ENCODE data around the gene SDK1. TPM values are rescaled to one million over a fixed set of nuclear protein-coding genes. Genes with fewer than 3 reads are reported as not detected.
A peak's percentile ranks its signal among the peaks of the same experiment; 100 is the strongest.

SDK1 gene
- total and polyA plus RNA-seq, 2 of the 8 experiments (the other 6 are each of a cell fraction or from before 2014, with no cell fraction given), result 3.3 to 7.2 TPM

DNA sequence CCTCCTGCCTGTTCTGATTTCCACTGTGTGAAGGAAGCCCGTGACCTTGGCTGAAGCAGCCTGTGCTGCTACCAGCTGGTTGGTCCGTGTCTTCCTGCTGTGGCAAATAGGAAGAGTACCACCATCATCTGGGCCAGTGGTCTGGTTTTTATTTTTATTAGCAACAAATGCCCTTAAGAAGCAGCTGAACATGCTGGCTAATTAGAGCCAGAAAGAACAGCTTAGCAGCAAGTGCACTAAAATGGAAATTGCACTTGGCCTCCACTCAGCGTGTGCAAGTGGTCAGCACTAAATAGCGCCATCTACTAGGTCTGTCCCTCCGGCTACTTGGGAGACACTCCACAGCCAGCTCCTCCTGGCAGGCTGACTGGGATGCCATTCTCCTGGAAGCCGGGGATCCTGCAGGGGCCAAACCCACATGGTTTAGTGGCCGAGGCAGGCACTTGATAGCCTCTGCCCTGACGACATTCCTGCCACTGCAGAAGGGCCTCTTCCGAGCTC lies 690.7 kb downstream of the SDK1 start:
- FAIRE-seq (no peak), DNase-seq (ENCODE audit: low read depth in 1 of 2, low spot score in 2 of 2) (no peak)
- 84% methylated on average over 9 of the region's 9 CpGs; no CpG with 5 or more reads in 1 of the 2 experiments for WGBS, 2 experiments (ENCODE audit: extremely low coverage in 1 of 2, insufficient coverage in 1 of 2, insufficient read length in 1 of 2, insufficient replicate concordance in 2 of 2, low coverage in 1 of 2, low lambda C conversion rate in 2 of 2, missing lambda C conversion rate in 1 of 2)

More for the DNA sequence above, 690.7 kb downstream of the SDK1 start:
- Histone ChIP-seq H3K4ac (replicated peaks; ENCODE audit: insufficient read length, low read depth, low read length) (no peak overlapping the region), H4K20me1 (replicated peaks in 1 of 2; ENCODE audit: control insufficient read depth in 1 of 2, insufficient read depth in 2 of 2, low read length in 2 of 2) (no peaks in the 10 kb centered on the region), H4K8ac (ENCODE audit: extremely low read depth, insufficient read depth, low read length) (no peak overlapping the region), H3K4me2 (ENCODE audit: insufficient read depth in 1 of 2, low read depth in 2 of 2, low read length in 2 of 2) (no peak overlapping the region), H3K23ac (ENCODE audit: insufficient read length) (no peak overlapping the region), H3K9ac (replicated peaks in 1 of 4; ENCODE audit: extremely low read depth in 1 of 4, low read depth in 3 of 4, low read length in 3 of 4) (no peak overlapping the region), H2BK20ac (ENCODE audit: low read length) (0 out of 2 replicates have a peak overlapping the region, but pooled peaks have one; percentile 56), H3K36me3 (ENCODE audit: control insufficient read depth in 2 of 4, insufficient read depth in 4 of 4, low read length in 3 of 4) (no peaks in the 10 kb centered on the region), H2BK120ac (replicated peaks; ENCODE audit: low read depth, low read length) (no peak overlapping the region), H3K56ac (replicated peaks; ENCODE audit: insufficient read length, low read depth, low read length) (no peak overlapping the region), H2AFZ (ENCODE audit: low read length) (no peak overlapping the region), H3K9me3 (ENCODE audit: insufficient read depth in 2 of 2, low read depth in 1 of 2, low read length in 1 of 2) (no peaks in the 10 kb centered on the region), H3K23me2 (ENCODE audit: low read depth, low read length) (no peaks in the 10 kb centered on the region), H2BK5ac (ENCODE audit: low read depth, low read length) (no peak overlapping the region), H3K18ac (ENCODE audit: extremely low read depth, low read length) (no peak overlapping the region), H4K5ac (ENCODE audit: insufficient read length, low read depth, low read length) (no peak overlapping the region), H2BK15ac (ENCODE audit: low read length) (no peak overlapping the region), H3K27me3 (replicated peaks in 1 of 4; ENCODE audit: control insufficient read depth in 3 of 4, extremely low read depth in 1 of 4, insufficient read depth in 3 of 4, low read length in 3 of 4) (no peaks in the 10 kb centered on the region), H3K4me3 (ENCODE audit: extremely low read depth in 1 of 4, insufficient read depth in 2 of 4, low read depth in 3 of 4, low read length in 4 of 4) (no peak overlapping the region), H4K91ac (replicated peaks; ENCODE audit: insufficient read length, low read length) (no peak overlapping the region), H2AK5ac (ENCODE audit: low read depth, low read length) (no peak overlapping the region), H3K4me1 (replicated peaks in 1 of 4; ENCODE audit: control insufficient read depth in 3 of 4, insufficient read depth in 4 of 4, low read length in 3 of 4) (peaks cover 0 to 3% (median 1%) of the 10 kb centered on the region in 4 experiments; a peak in 1 of 7 replicates), H3K79me1 (ENCODE audit: low read depth, low read length) (no peaks in the 10 kb centered on the region), H2BK12ac (ENCODE audit: low read depth, low read length) (no peak overlapping the region), H3K14ac (ENCODE audit: insufficient read length) (no peak overlapping the region), H3K79me2 (ENCODE audit: control insufficient read depth in 1 of 2, insufficient read depth in 2 of 2, low read length in 2 of 2) (no peaks in the 10 kb centered on the region), H3K27ac (ENCODE audit: low read depth, low read length) (no peak overlapping the region)
- CTCF ChIA-PET (ENCODE audit: partially characterized antibody), result interaction anchor here (0.7 to 2.7 kb wide), 8 partner anchors 10 to 294 kb away, joined by 3 to 16 read pairs (median 4); no protein-coding TSS in a partner anchor
- POLR2A ChIA-PET (ENCODE audit: partially characterized antibody), result no interaction called here
- TF ChIP-seq EGR1 (IDR thresholded peaks at IDR 0.05; ENCODE audit: borderline replicate concordance, low read depth, low read length), result no peak
- TF ChIP-seq, protein P1, sequence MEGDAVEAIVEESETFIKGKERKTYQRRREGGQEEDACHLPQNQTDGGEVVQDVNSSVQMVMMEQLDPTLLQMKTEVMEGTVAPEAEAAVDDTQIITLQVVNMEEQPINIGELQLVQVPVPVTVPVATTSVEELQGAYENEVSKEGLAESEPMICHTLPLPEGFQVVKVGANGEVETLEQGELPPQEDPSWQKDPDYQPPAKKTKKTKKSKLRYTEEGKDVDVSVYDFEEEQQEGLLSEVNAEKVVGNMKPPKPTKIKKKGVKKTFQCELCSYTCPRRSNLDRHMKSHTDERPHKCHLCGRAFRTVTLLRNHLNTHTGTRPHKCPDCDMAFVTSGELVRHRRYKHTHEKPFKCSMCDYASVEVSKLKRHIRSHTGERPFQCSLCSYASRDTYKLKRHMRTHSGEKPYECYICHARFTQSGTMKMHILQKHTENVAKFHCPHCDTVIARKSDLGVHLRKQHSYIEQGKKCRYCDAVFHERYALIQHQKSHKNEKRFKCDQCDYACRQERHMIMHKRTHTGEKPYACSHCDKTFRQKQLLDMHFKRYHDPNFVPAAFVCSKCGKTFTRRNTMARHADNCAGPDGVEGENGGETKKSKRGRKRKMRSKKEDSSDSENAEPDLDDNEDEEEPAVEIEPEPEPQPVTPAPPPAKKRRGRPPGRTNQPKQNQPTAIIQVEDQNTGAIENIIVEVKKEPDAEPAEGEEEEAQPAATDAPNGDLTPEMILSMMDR (IDR thresholded peaks at IDR 0.05; ENCODE audit: control extremely low read depth in 1 of 3, insufficient read depth in 1 of 3, low read depth in 1 of 3, low read length in 3 of 3), result peak in 2 of 3 experiments; percentile 4 to 12; a peak in 2 of 4 replicates
- 0 out of 2 replicates have a peak, but pooled peaks have one; percentile 15 for TF ChIP-seq TEAD4 (IDR thresholded peaks at IDR 0.05; ENCODE audit: low read depth, low read length)
- TF ChIP-seq RAD21 (IDR thresholded peaks at IDR 0.05 in 1 of 2, conservative IDR thresholded peaks at IDR 0.05 in 1 of 2; ENCODE audit: low read depth in 2 of 2, low read length in 2 of 2), result peak in 1 of 2 experiments; percentile 0; a peak in 1 of 4 replicates
- TF ChIP-seq, protein P2, sequence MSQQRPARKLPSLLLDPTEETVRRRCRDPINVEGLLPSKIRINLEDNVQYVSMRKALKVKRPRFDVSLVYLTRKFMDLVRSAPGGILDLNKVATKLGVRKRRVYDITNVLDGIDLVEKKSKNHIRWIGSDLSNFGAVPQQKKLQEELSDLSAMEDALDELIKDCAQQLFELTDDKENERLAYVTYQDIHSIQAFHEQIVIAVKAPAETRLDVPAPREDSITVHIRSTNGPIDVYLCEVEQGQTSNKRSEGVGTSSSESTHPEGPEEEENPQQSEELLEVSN (IDR thresholded peaks at IDR 0.05), result no peak
